Coronary artery (tissue), 2 donors: ENCODE data around the gene XPO4.

Source experiments
- DNase-seq: peaks from one replicate; pipeline ENCODE4 v3.0.0-alpha.2; 2017; ENCODE audit warnings: low spot score
- H3K27ac ChIP-seq, 2 donors: fragments of 200-600 bp; sonication (generic); one replicate each; pipeline ENCODE4 v1.5.1; 2016 to 2019
- H3K4me3 ChIP-seq: fragments of 200-600 bp; sonication (generic); 2 replicates; pipeline ENCODE4 v1.5.1; 2016; ENCODE audit warnings: mild to moderate bottlenecking, moderate library complexity
- TF ChIP-seq, protein P1 (sequence below): fragments of 200-600 bp; sonication (generic); IDR thresholded peaks from one replicate; pipeline ENCODE4 v1.5.1; 2019; ENCODE audit warnings: antibody characterized with exemption

The XPO4 gene

DNA sequence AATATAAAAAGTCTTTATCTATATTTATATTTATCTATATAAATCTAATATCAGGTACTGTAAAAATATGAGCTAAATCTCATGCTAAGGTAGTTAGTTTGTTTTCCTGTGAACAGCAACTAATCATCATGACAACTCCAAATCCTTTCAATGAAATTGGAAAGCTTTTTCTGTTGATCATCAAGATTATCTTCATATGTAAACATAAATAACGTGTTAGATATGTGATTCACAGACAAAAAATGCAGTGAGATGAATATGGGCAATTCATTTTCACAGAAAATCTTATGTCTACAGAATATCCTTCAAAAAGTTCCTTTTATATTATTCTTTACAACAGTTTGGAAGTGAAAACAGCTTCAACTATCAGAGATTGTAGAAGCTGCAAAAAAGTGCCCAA is 87.1 kb downstream of the XPO4 start:
- DNase-seq, result no peak
- no peak overlapping the region for H3K4me3 ChIP-seq
- peak overlapping the region; percentile 69 to 79 for H3K27ac ChIP-seq
- TF ChIP-seq, protein P1, sequence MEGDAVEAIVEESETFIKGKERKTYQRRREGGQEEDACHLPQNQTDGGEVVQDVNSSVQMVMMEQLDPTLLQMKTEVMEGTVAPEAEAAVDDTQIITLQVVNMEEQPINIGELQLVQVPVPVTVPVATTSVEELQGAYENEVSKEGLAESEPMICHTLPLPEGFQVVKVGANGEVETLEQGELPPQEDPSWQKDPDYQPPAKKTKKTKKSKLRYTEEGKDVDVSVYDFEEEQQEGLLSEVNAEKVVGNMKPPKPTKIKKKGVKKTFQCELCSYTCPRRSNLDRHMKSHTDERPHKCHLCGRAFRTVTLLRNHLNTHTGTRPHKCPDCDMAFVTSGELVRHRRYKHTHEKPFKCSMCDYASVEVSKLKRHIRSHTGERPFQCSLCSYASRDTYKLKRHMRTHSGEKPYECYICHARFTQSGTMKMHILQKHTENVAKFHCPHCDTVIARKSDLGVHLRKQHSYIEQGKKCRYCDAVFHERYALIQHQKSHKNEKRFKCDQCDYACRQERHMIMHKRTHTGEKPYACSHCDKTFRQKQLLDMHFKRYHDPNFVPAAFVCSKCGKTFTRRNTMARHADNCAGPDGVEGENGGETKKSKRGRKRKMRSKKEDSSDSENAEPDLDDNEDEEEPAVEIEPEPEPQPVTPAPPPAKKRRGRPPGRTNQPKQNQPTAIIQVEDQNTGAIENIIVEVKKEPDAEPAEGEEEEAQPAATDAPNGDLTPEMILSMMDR, result no peak

DNA sequence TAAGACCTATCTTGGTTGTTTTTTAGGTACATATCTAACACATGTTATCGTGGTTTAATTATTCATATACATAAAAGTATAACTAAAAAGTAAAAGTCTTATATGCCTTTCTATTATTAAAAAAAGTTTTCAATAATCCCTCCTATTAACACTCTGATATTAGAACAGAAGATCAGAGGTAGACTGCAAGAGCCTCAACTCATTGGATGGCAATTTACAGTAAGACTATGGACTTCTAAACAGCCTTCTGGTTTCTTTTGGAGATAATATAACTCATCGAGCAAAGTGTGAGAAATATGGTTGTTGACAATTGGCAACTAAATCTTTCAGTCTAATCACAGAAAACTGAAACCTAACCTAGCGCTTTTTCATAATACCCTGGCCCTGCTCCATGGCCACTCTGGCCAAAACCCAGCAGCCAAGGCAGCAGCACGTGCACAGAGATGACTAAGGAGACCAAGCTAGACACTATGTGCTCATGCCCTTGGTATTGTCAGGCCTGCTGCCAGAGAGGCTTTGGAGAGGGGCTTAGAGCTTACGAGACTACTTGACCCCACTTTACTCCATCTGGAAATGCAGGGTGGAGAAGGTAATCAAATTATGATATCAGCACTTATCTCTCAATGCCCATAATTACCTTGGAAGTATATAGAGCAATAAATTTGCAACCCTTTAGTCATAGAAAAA is 88.2 kb downstream of the XPO4 start:
- Histone ChIP-seq H3K27ac (peak overlapping the region; percentile 69 to 79), H3K4me3 (peak overlapping the region; percentile 29)
- peak; percentile 94 for DNase-seq
- TF ChIP-seq, protein P1, result no peak

DNA sequence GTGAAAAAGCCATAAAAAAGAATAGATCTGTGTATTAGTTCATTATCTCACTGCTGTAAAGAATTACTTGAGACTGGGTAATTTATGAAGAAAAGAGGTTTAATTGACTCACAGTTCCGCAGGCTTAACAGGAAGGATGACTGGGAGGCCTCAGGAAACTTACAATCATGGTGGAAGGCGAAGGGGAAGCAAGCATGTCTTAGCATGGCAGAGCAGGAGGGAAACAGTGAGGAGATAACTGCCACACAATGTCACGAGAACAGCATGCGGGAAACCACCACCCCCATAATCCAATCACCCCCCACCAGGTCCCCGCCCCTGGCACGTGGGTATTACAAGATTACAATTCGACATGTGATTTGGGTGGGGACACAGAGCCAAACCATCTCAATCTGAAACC is 89.7 kb downstream of the XPO4 start:
- Histone ChIP-seq H3K27ac (peak overlapping the region in 1 of 2 donors; percentile 69), H3K4me3 (no peak overlapping the region)
- no peak for DNase-seq
- TF ChIP-seq, protein P1, result no peak

DNA sequence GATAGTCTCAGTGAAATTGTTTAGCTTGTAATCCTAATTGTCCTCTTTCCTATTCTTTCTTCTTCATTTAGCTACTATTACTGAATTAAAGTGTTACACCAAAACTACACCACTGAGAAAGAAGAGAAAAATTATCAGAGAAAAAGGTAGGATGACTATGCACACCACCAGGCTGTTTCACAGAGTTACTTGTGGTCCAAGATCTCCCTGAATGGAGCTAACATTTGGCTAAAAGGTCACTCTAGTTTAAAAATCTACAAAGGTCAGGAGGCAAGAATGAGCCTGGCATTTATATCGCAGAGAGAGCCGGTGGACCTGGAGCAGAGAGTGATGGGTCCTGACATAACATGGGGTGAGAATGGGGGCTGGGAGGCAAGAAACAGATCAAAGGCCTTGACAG is 91.7 kb downstream of the XPO4 start:
- H3K27ac ChIP-seq, result no peak overlapping the region
- TF ChIP-seq, protein P1, result no peak

DNA sequence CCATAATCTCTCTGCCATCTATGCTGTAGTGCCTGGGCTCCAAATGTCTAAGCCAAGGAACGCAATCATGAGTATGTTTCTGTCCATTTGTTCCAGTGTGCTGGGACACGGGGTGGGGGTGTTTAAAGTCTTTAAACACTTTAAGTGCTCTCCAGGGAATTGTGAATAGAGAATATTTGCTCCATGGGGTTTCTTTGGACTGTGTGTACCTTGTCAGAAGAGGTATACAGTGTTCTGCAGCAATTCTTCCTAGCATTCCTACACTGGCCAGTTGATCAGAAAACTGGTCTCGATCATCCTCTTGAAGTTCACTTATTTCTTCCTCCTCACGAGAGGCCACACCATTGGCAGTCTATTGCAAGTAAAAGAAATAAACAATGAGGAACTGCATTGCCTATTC is 93.7 kb downstream of the XPO4 start:
- no peak for DNase-seq
- no peak overlapping the region for H3K27ac ChIP-seq
- H3K4me3 ChIP-seq, result no peak overlapping the region
- TF ChIP-seq, protein P1, result no peak

More for the DNA sequence above, 91.7 kb downstream of the XPO4 start:
- DNase-seq, result no peak
- no peak overlapping the region for H3K4me3 ChIP-seq

DNA sequence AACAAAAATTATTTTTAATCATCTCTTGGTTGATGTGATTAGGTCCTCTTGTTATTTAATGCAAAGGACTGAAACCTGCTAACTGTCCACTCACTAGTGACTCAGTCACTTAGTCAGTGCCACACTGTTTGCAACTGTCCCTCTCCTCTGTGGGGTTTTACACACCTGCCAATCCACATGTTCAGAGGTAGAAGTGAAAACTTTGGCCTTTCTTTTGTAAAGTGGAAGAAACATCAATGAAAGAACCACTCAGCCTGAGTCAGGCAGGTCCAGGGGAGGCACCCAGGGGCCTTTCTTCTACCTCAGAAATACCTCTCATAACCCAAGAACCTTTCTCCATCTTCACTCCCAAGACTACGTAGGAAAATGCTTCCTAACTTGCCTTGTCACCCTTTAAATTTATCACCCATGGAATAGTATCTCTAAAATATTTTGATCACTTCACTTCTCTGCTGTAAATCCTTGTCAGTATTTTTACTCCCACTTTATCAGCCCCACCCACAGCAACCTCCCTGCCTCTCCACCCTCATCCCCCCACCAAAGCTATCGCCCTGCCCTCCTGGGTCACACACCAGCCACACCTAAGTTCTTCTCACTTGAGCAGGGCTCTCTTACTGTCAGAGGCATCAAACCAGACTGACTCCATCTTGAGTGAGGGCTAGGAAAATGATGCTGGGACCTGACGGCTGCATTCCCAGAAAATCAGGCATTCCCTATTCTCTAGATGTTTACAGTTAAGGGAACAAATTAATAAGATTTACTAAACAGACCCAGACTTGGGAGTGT is 99.2 kb downstream of the XPO4 start:
- Histone ChIP-seq H3K4me3 (no peak overlapping the region), H3K27ac (no peak overlapping the region)
- DNase-seq, result no peak
- TF ChIP-seq, protein P1, result no peak

DNA sequence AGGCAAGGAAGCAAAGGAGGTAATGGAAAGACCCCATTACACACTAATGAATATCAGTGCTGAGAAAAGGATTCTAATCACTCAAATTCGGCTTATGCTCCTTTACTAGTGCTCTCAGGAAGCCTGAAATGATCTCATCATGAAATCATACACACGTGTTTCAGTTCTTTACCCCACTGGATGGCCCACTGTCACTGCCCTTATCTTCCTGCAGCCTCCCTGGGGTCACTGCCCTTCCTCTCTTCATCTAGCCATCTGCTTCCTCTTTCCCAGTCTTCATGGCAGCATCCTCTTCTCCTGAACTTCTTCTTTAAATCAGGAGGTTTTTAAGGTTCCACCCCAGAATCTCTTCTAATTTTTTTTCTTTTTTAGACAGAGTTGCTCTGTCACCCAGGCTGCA is 100.8 kb downstream of the XPO4 start:
- no peak for DNase-seq
- Histone ChIP-seq H3K27ac (no peak overlapping the region), H3K4me3 (no peak overlapping the region)
- TF ChIP-seq, protein P1, result no peak
